ENCODE measurements around the gene TJAP1.

- TF ChIP-seq POLR2A (IDR thresholded peaks at IDR 0.05) (no peak), CTCF (IDR thresholded peaks at IDR 0.05) (no peak)
Measured at GRCh38 chr6:43442935-43443334, 34.4 kb upstream of the TJAP1 start.
